Measurements from ENCODE around the gene CLDN9. TPM values are rescaled to one million over a fixed set of nuclear protein-coding genes. Genes with fewer than 3 reads are reported as not detected.

The CLDN9 gene
- total and polyA plus RNA-seq, 2 donors: 0.19 to 0.98 TPM

- Histone ChIP-seq H3K4me1 (ENCODE audit: control insufficient read depth in 2 of 2, insufficient read depth in 2 of 2, low read length in 2 of 2) (peaks cover 17 to 23% of the 10 kb centered on the region in 2 donors), H3K9me3 (ENCODE audit: control insufficient read depth in 2 of 2, insufficient read depth in 1 of 2, low read length in 1 of 2) (peaks cover 0 to 16% of the 10 kb centered on the region in 2 donors), H3K27me3 (ENCODE audit: control insufficient read depth in 2 of 2, insufficient read depth in 1 of 2, low read length in 1 of 2) (peaks cover 8 to 9% of the 10 kb centered on the region in 2 donors), H3K36me3 (ENCODE audit: control insufficient read depth in 2 of 2, insufficient read depth in 2 of 2, low read length in 1 of 2) (peaks cover 53 to 69% of the 10 kb centered on the region in 2 donors), H3K4me3 (ENCODE audit: low read length in 2 of 2) (no peak overlapping the region), H3K27ac (ENCODE audit: low read depth in 1 of 2, low read length in 1 of 2) (no peak overlapping the region)
- WGBS: 97% methylated on average over 5 of the region's 5 CpGs
- no peak for DNase-seq (ENCODE audit: low read depth in 6 of 9, low spot score in 9 of 9)
Observed at GRCh38 chr16:2973093-2973492, 39.6 kb upstream of the CLDN9 start.

GRCh38 chr16:2973605-2974318, 39.0 kb upstream of the CLDN9 start:
- Histone ChIP-seq H3K27ac (ENCODE audit: low read depth in 1 of 2, low read length in 1 of 2) (no peak overlapping the region), H3K36me3 (ENCODE audit: control insufficient read depth in 2 of 2, insufficient read depth in 2 of 2, low read length in 1 of 2) (peaks cover 53 to 71% of the 10 kb centered on the region in 2 donors), H3K4me1 (ENCODE audit: control insufficient read depth in 2 of 2, insufficient read depth in 2 of 2, low read length in 2 of 2) (peaks cover 11 to 19% of the 10 kb centered on the region in 2 donors), H3K9me3 (ENCODE audit: control insufficient read depth in 2 of 2, insufficient read depth in 1 of 2, low read length in 1 of 2) (peaks cover 0 to 10% of the 10 kb centered on the region in 2 donors), H3K4me3 (ENCODE audit: low read length in 2 of 2) (no peak overlapping the region), H3K27me3 (ENCODE audit: control insufficient read depth in 2 of 2, insufficient read depth in 1 of 2, low read length in 1 of 2) (peaks cover 1 to 3% of the 10 kb centered on the region in 2 donors)
- DNase-seq (ENCODE audit: low read depth in 6 of 9, low spot score in 9 of 9): no peak
- 97% methylated on average over 17 of the region's 17 CpGs for whole genome bisulfite sequencing

GRCh38 chr16:2974319-2975056, 38.2 kb upstream of the CLDN9 start:
- no peak overlapping the region for H3K4me3 ChIP-seq (ENCODE audit: low read length in 2 of 2)
- peaks cover 53 to 71% of the 10 kb centered on the region in 2 donors for H3K36me3 ChIP-seq (ENCODE audit: control insufficient read depth in 2 of 2, insufficient read depth in 2 of 2, low read length in 1 of 2)
- 98% methylated on average over 15 of the region's 15 CpGs for WGBS
- no peaks in the 10 kb centered on the region for H3K27me3 ChIP-seq (ENCODE audit: control insufficient read depth in 2 of 2, insufficient read depth in 1 of 2, low read length in 1 of 2)
- H3K4me1 ChIP-seq (ENCODE audit: control insufficient read depth in 2 of 2, insufficient read depth in 2 of 2, low read length in 2 of 2): peaks cover 12 to 21% of the 10 kb centered on the region in 2 donors
- H3K9me3 ChIP-seq (ENCODE audit: control insufficient read depth in 2 of 2, insufficient read depth in 1 of 2, low read length in 1 of 2): peaks cover 0 to 9% of the 10 kb centered on the region in 2 donors
- DNase-seq (ENCODE audit: low read depth in 6 of 9, low spot score in 9 of 9): no peak
- no peak overlapping the region for H3K27ac ChIP-seq (ENCODE audit: low read depth in 1 of 2, low read length in 1 of 2)

GRCh38 chr16:2975161-2975795, 37.4 kb upstream of the CLDN9 start:
- Histone ChIP-seq H3K27me3 (ENCODE audit: control insufficient read depth in 2 of 2, insufficient read depth in 1 of 2, low read length in 1 of 2) (no peaks in the 10 kb centered on the region), H3K9me3 (ENCODE audit: control insufficient read depth in 2 of 2, insufficient read depth in 1 of 2, low read length in 1 of 2) (peaks cover 0 to 9% of the 10 kb centered on the region in 2 donors), H3K4me3 (ENCODE audit: low read length in 2 of 2) (no peak overlapping the region), H3K27ac (ENCODE audit: low read depth in 1 of 2, low read length in 1 of 2) (no peak overlapping the region), H3K4me1 (ENCODE audit: control insufficient read depth in 2 of 2, insufficient read depth in 2 of 2, low read length in 2 of 2) (peaks cover 11 to 24% of the 10 kb centered on the region in 2 donors), H3K36me3 (ENCODE audit: control insufficient read depth in 2 of 2, insufficient read depth in 2 of 2, low read length in 1 of 2) (peaks cover 53 to 71% of the 10 kb centered on the region in 2 donors)
- WGBS: 98% methylated on average over 28 of the region's 28 CpGs
- DNase-seq (ENCODE audit: low read depth in 6 of 9, low spot score in 9 of 9): no peak

GRCh38 chr16:2976201-2976600, 36.5 kb upstream of the CLDN9 start:
- no peaks in the 10 kb centered on the region for H3K27me3 ChIP-seq (ENCODE audit: control insufficient read depth in 2 of 2, insufficient read depth in 1 of 2, low read length in 1 of 2)

GRCh38 chr16:2976673-2977072, 36.0 kb upstream of the CLDN9 start:
- Histone ChIP-seq H3K4me3 (ENCODE audit: low read length in 2 of 2) (no peak overlapping the region), H3K27me3 (ENCODE audit: control insufficient read depth in 2 of 2, insufficient read depth in 1 of 2, low read length in 1 of 2) (peaks cover 0 to 2% of the 10 kb centered on the region in 2 donors), H3K36me3 (ENCODE audit: control insufficient read depth in 2 of 2, insufficient read depth in 2 of 2, low read length in 1 of 2) (peaks cover 53 to 63% of the 10 kb centered on the region in 2 donors), H3K9me3 (ENCODE audit: control insufficient read depth in 2 of 2, insufficient read depth in 1 of 2, low read length in 1 of 2) (peaks cover 0 to 9% of the 10 kb centered on the region in 2 donors), H3K4me1 (ENCODE audit: control insufficient read depth in 2 of 2, insufficient read depth in 2 of 2, low read length in 2 of 2) (peaks cover 7 to 26% of the 10 kb centered on the region in 2 donors), H3K27ac (ENCODE audit: low read depth in 1 of 2, low read length in 1 of 2) (no peak overlapping the region)
- WGBS: 98% methylated on average over 15 of the region's 15 CpGs
- DNase-seq (ENCODE audit: low read depth in 6 of 9, low spot score in 9 of 9): no peak

More at GRCh38 chr16:2976201-2976600, 36.5 kb upstream of the CLDN9 start:
- H3K36me3 ChIP-seq (ENCODE audit: control insufficient read depth in 2 of 2, insufficient read depth in 2 of 2, low read length in 1 of 2): peaks cover 53 to 67% of the 10 kb centered on the region in 2 donors
- no peak for DNase-seq (ENCODE audit: low read depth in 6 of 9, low spot score in 9 of 9)
- H3K9me3 ChIP-seq (ENCODE audit: control insufficient read depth in 2 of 2, insufficient read depth in 1 of 2, low read length in 1 of 2): peaks cover 0 to 9% of the 10 kb centered on the region in 2 donors
- no peak overlapping the region for H3K27ac ChIP-seq (ENCODE audit: low read depth in 1 of 2, low read length in 1 of 2)
- WGBS: 98% methylated on average over 7 of the region's 7 CpGs
- no peak overlapping the region for H3K4me3 ChIP-seq (ENCODE audit: low read length in 2 of 2)
- H3K4me1 ChIP-seq (ENCODE audit: control insufficient read depth in 2 of 2, insufficient read depth in 2 of 2, low read length in 2 of 2): peaks cover 7 to 21% of the 10 kb centered on the region in 2 donors

- WGBS: 97% methylated on average over 6 of the region's 6 CpGs
- H3K27ac ChIP-seq (ENCODE audit: low read depth in 1 of 2, low read length in 1 of 2): no peak overlapping the region
- peaks cover 0 to 9% of the 10 kb centered on the region in 2 donors for H3K9me3 ChIP-seq (ENCODE audit: control insufficient read depth in 2 of 2, insufficient read depth in 1 of 2, low read length in 1 of 2)
- peaks cover 0 to 4% of the 10 kb centered on the region in 2 donors for H3K27me3 ChIP-seq (ENCODE audit: control insufficient read depth in 2 of 2, insufficient read depth in 1 of 2, low read length in 1 of 2)
- H3K4me1 ChIP-seq (ENCODE audit: control insufficient read depth in 2 of 2, insufficient read depth in 2 of 2, low read length in 2 of 2): peaks cover 7 to 28% of the 10 kb centered on the region in 2 donors
- no peak overlapping the region for H3K4me3 ChIP-seq (ENCODE audit: low read length in 2 of 2)
- DNase-seq (ENCODE audit: low read depth in 6 of 9, low spot score in 9 of 9): no peak
- peaks cover 50 to 56% of the 10 kb centered on the region in 2 donors for H3K36me3 ChIP-seq (ENCODE audit: control insufficient read depth in 2 of 2, insufficient read depth in 2 of 2, low read length in 1 of 2)
Observed at GRCh38 chr16:2977440-2977839, 35.3 kb upstream of the CLDN9 start.

- peaks cover 0 to 4% of the 10 kb centered on the region in 2 donors for H3K9me3 ChIP-seq (ENCODE audit: control insufficient read depth in 2 of 2, insufficient read depth in 1 of 2, low read length in 1 of 2)
- H3K4me1 ChIP-seq (ENCODE audit: control insufficient read depth in 2 of 2, insufficient read depth in 2 of 2, low read length in 2 of 2): peaks cover 7 to 34% of the 10 kb centered on the region in 2 donors
- peak overlapping the region; percentile 87 to 92 for H3K4me3 ChIP-seq (ENCODE audit: low read length in 2 of 2)
- H3K27ac ChIP-seq (ENCODE audit: low read depth in 1 of 2, low read length in 1 of 2): no peak overlapping the region
- DNase-seq (ENCODE audit: low read depth in 6 of 9, low spot score in 9 of 9): peak in 1 of 9 donors; percentile 23
- WGBS: 12% methylated on average over 43 of the region's 43 CpGs
- H3K36me3 ChIP-seq (ENCODE audit: control insufficient read depth in 2 of 2, insufficient read depth in 2 of 2, low read length in 1 of 2): peaks cover 29 to 35% of the 10 kb centered on the region in 2 donors
- peaks cover 0 to 18% of the 10 kb centered on the region in 2 donors for H3K27me3 ChIP-seq (ENCODE audit: control insufficient read depth in 2 of 2, insufficient read depth in 1 of 2, low read length in 1 of 2)
Observed at GRCh38 chr16:2979669-2980226, 33.0 kb upstream of the CLDN9 start.
